Esophagus squamous epithelium (tissue), 5 donors: ENCODE results near the gene SFTPD. TPM values are rescaled to one million over a fixed set of nuclear protein-coding genes. Genes with fewer than 3 reads are reported as not detected.

ENCODE experiments used
- DNase-seq: peaks from one replicate; lab custom pipeline; 2025; lab: John Stamatoyannopoulos, UW
- H3K27ac ChIP-seq, 4 donors: fragments of 200-600 bp; sonication (generic); one replicate each; pipeline ENCODE4 v1.5.1; 2016 to 2019; ENCODE audit warnings: mild to moderate bottlenecking in 1 of 4
- H3K27me3 ChIP-seq, 4 donors: fragments of 200-600 bp; sonication (generic); 1 replicate in 3 of 4; 2 replicates in 1 of 4; pipeline versions ENCODE4 v1.5.1 to v1.6.0; 2017 to 2021; ENCODE audit warnings: antibody characterized with exemption in 1 of 4
- H3K36me3 ChIP-seq, 3 donors: fragments of 200-600 bp; sonication (generic); one replicate each; pipeline ENCODE4 v1.5.1; 2016 to 2019
- H3K4me1 ChIP-seq, 3 donors: fragments of 200-600 bp; sonication (generic); one replicate each; pipeline ENCODE4 v1.5.1; 2017 to 2019
- H3K4me3 ChIP-seq, 4 donors: fragments of 200-600 bp; sonication (generic); 1 replicate in 3 of 4; 2 replicates in 1 of 4; pipeline ENCODE4 v1.5.1; 2016 to 2019; ENCODE audit warnings: mild to moderate bottlenecking in 2 of 4, moderate library complexity in 1 of 4
- H3K9me3 ChIP-seq, 3 donors: fragments of 200-600 bp; sonication (generic); one replicate each; pipeline ENCODE4 v1.5.1; 2016 to 2019
- POLR2A ChIP-seq, 4 donors: fragments of 450-650 bp; IDR thresholded peaks; one replicate each; pipeline ENCODE4 v1.6.1; 2017; ENCODE audit warnings: antibody characterized with exemption in 4 of 4, mild to moderate bottlenecking in 4 of 4, moderate library complexity in 3 of 4
- WGBS, 2 donors: methylation state at CpG; one replicate each; pipeline ENCODE4 v1.1.5; 2018; 5-methylcytosine and 5-hydroxymethylcytosine counted together
- intact Hi-C: fragments of 100-400 bp; cut with DNase I; formaldehyde crosslinking; loops from one replicate; pipeline ENCODE4 v1.15.0; 2022
- total RNA-seq, 4 donors: library from RNA; depleted of rRNA; stranded (reverse); fragments of >200 nt; gene quantifications; one replicate each; pipeline ENCODE4 v1.1.0, GENCODE V29; 2016
- TF ChIP-seq, protein P1 (sequence below), 6 experiments: fragments of 450-650 bp in 4 of 6; fragments of 200-600 bp in 2 of 6; sonication (generic) in 2 of 6; IDR thresholded peaks; one replicate each; pipeline ENCODE4 v1.5.1; 2016 to 2019; ENCODE audit warnings: antibody characterized with exemption in 6 of 6, mild to moderate bottlenecking in 4 of 6, moderate library complexity in 4 of 6
- donor health status: DM: yes; HTN: yes; CAD: no.

SFTPD gene
- total RNA-seq, 4 donors from 2014 or later = 0.83 to 1.2 (median 1.0) TPM

DNA sequence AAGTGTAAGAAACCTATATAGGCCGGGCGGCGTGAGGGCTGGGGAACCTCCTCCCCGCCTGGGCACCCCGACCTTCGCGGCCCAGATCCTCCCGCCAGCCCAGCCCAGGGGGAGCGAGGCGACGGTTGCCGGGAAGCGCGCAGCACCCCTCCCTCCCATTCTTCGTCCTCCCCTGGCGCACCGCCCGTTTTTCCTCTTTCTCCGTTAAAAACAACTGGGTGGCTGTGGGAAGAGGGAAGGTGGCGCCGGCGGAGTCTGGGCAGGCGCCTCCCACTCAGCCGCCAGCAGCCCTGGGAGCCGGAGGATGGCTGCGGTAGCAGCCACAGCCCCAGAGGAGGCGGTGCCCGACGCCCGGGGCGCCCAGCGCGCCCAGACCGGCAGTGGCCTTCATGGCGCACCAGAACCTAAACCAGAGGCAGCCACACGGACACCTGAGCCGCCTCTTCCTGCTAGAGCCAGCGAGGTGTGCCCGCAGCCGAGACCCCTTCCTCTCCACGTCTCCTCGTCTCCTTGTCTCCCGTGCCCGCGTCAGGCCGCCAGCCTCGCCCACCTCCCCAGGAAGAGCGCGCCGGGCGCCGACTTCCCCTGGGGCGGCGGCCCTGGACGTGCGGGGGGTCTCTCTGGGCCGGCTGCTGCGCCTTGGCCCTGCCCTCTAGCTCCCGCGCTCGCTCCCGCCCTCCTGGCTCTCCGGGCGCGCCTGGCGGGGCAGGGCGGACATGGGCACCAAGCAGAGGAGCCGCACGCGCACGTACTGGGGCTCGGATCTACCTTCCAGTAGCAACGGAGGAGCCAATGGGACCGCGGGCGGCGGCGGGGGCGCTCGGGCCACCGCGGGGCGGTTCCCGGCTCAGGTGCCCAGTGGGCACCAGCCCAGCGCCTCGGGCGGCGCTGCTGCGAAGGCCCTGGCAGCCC lies 32.8 kb upstream of the SFTPD start:
- Histone ChIP-seq H3K27ac (peak overlapping the region; percentile 81 to 96 (median 88)), H3K4me3 (peak overlapping the region; percentile 52 to 81 (median 66)), H3K36me3 (no peaks in the 10 kb centered on the region), H3K27me3 (peaks cover 0 to 29% (median 0%) of the 10 kb centered on the region in 4 donors), H3K9me3 (no peaks in the 10 kb centered on the region), H3K4me1 (peaks cover 6 to 55% (median 8%) of the 10 kb centered on the region in 3 donors)
- intact Hi-C loops = no loop called here
- 1 to 2% methylated on average over 12 to 16 of the region's 89 CpGs for WGBS, 2 donors
- peak in 1 of 4 donors; percentile 43 for TF ChIP-seq POLR2A (IDR thresholded peaks at IDR 0.05)
- TF ChIP-seq, protein P1, sequence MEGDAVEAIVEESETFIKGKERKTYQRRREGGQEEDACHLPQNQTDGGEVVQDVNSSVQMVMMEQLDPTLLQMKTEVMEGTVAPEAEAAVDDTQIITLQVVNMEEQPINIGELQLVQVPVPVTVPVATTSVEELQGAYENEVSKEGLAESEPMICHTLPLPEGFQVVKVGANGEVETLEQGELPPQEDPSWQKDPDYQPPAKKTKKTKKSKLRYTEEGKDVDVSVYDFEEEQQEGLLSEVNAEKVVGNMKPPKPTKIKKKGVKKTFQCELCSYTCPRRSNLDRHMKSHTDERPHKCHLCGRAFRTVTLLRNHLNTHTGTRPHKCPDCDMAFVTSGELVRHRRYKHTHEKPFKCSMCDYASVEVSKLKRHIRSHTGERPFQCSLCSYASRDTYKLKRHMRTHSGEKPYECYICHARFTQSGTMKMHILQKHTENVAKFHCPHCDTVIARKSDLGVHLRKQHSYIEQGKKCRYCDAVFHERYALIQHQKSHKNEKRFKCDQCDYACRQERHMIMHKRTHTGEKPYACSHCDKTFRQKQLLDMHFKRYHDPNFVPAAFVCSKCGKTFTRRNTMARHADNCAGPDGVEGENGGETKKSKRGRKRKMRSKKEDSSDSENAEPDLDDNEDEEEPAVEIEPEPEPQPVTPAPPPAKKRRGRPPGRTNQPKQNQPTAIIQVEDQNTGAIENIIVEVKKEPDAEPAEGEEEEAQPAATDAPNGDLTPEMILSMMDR (IDR thresholded peaks at IDR 0.05) = peak in 1 of 6 experiments; percentile 23
- no peak for DNase-seq

DNA sequence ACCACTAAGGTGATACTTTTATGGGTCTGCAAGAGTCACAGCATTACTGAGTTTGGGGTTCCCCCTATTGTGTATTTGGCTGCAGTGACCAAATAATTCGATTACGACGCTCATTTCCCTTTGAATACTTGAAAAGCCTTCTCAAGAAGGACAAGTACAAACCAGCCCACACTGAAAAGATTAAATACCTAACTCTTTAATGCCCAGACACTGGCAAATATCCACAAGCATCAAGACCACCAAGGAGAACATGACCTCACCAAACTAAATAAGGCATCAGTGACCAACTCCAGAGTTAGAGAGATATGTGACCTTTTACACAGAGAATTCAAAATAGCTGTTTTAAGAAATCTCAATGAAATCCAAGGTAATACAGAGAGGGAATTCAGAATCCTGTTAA lies 31.8 kb upstream of the SFTPD start:
- Histone ChIP-seq H3K27me3 (peaks cover 0 to 27% (median 0%) of the 10 kb centered on the region in 4 donors), H3K36me3 (no peaks in the 10 kb centered on the region), H3K27ac (peak overlapping the region in 2 of 4 donors; percentile 81 to 96), H3K4me3 (no peak overlapping the region), H3K9me3 (no peaks in the 10 kb centered on the region), H3K4me1 (peaks cover 6 to 55% (median 8%) of the 10 kb centered on the region in 3 donors)
- no peak for DNase-seq
- 32 to 44% methylated on average over 3 of the region's 3 CpGs for WGBS, 2 donors
- no peak for TF ChIP-seq POLR2A (IDR thresholded peaks at IDR 0.05)
- TF ChIP-seq, protein P1 (IDR thresholded peaks at IDR 0.05) = no peak
- intact Hi-C loops = no loop called here

DNA sequence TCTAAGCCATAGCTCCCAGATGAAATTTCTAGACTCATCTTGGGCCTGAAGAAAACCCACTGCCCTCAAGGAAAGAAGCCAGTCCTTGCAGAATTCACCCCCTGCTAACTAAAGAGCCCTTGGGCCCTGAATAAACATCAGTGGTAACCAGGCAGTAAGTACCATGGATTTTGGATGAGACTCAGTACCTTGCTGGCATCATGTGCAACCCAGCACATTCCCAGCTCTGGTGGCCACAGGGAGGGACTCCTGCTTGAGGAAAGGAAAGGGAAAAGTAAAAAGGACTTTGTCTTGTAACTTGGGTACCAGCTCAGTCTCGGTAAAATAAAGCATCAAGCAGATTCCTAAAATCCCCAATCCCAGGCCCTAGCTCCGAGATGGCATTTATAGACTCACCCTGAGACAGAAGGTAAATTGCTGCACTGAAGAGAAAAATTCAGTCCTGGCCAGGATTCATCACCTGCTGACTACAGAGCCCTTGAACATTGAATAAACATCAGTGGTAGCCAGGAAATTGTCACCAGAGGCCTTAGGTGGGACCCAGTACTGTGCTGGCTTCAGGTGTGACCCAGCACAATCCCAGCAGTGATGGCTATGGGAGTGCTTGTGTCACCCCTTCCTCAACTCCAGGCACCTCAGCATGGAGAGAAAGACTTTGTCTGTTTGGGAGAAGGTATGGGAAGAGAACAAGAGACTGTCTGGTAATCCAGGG lies 31.2 kb upstream of the SFTPD start:
- no peak for DNase-seq
- no peaks in the 10 kb centered on the region for H3K36me3 ChIP-seq
- no peak overlapping the region for H3K27ac ChIP-seq
- TF ChIP-seq POLR2A (IDR thresholded peaks at IDR 0.05) = no peak
- TF ChIP-seq, protein P1 (IDR thresholded peaks at IDR 0.05) = no peak
- intact Hi-C loops = no loop called here
- no peaks in the 10 kb centered on the region for H3K9me3 ChIP-seq
- no peak overlapping the region for H3K4me3 ChIP-seq
- H3K4me1 ChIP-seq = peaks cover 6 to 52% (median 8%) of the 10 kb centered on the region in 3 donors
- H3K27me3 ChIP-seq = peaks cover 0 to 27% (median 0%) of the 10 kb centered on the region in 4 donors
- 55 to 62% methylated on average over 2 of the region's 2 CpGs for WGBS, 2 donors

DNA sequence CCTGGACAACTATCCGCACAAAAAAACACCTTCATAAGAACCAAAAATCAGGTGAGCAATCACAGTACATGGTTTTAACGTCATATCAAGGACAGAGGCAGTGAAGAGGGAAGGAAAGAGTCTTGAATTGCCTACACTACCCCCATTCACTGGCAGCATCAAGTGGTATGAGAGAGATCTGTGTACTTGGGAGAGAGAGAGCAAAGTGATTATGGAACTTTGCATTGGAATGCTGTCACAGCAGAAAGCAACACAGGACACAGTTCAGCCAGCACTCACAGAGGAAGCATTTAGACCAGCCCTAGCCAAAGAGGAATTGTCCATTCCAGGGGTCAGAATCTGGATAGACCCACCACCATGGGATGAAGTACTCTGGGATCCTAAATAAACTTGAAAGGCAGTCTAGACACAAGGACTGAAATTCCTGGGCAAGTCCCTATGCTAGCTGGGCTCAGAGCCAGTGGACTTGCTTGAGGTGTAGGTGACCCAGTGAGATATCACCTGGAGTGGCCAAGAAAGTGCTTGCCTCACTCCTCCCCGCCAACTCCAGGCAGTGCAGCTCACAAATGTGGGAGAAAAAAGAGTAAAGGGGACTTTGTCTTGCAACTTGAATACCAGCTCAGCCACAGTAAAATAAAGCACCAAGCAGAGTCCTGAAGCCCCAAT lies 30.5 kb upstream of the SFTPD start:
- no peak for TF ChIP-seq POLR2A (IDR thresholded peaks at IDR 0.05)
- TF ChIP-seq, protein P1 (IDR thresholded peaks at IDR 0.05) = no peak
- H3K4me1 ChIP-seq = peaks cover 4 to 45% (median 6%) of the 10 kb centered on the region in 3 donors
- 75 to 77% methylated on average over 3 of the region's 3 CpGs for WGBS, 2 donors
- H3K27ac ChIP-seq = no peak overlapping the region
- no peak for DNase-seq
- H3K4me3 ChIP-seq = no peak overlapping the region
- no peaks in the 10 kb centered on the region for H3K9me3 ChIP-seq
- no peaks in the 10 kb centered on the region for H3K36me3 ChIP-seq
- peaks cover 0 to 26% (median 0%) of the 10 kb centered on the region in 4 donors for H3K27me3 ChIP-seq
- intact Hi-C loops = no loop called here
